HG02610 (cell line): ENCODE measurements around the gene C14orf132.

Experiments used
- ATAC-seq: cut with Tn5 transposase; IDR thresholded peaks from one replicate; pipeline ENCODE4 v1.9.1; 2021; ENCODE audit warnings: mild to moderate bottlenecking, moderate library complexity; ENCODE audit not compliant: unreplicated experiment

The C14orf132 gene

GRCh38 chr14:96081767-96082400 is 42.7 kb downstream of the C14orf132 start:
- ATAC-seq: no peak

- no peak for ATAC-seq
Measured at GRCh38 chr14:96082420-96083300, 43.5 kb downstream of the C14orf132 start.

- no peak for ATAC-seq
Measured at GRCh38 chr14:96083667-96084320, 44.6 kb downstream of the C14orf132 start.

- no peak for ATAC-seq
Measured at GRCh38 chr14:96084796-96085195, 45.6 kb downstream of the C14orf132 start.

- no peak for ATAC-seq
Measured at GRCh38 chr14:96085369-96085768, 46.2 kb downstream of the C14orf132 start.

- no peak for ATAC-seq
Measured at GRCh38 chr14:96086032-96086431, 46.9 kb downstream of the C14orf132 start.

GRCh38 chr14:96086574-96087077 is 47.5 kb downstream of the C14orf132 start:
- ATAC-seq: no peak

- ATAC-seq: no peak
Measured at GRCh38 chr14:96088074-96088473, 48.9 kb downstream of the C14orf132 start.

- ATAC-seq: no peak
Measured at GRCh38 chr14:96088481-96088880, 49.3 kb downstream of the C14orf132 start.

- ATAC-seq: no peak
Measured at GRCh38 chr14:96088911-96089310, 49.7 kb downstream of the C14orf132 start.

GRCh38 chr14:96089401-96089800 is 50.2 kb downstream of the C14orf132 start:
- ATAC-seq: no peak

GRCh38 chr14:96090441-96091148 is 51.4 kb downstream of the C14orf132 start:
- no peak for ATAC-seq

- ATAC-seq: no peak
Measured at GRCh38 chr14:96091149-96091693, 52.1 kb downstream of the C14orf132 start.

- no peak for ATAC-seq
Measured at GRCh38 chr14:96091941-96092411, 52.8 kb downstream of the C14orf132 start.

GRCh38 chr14:96092936-96093335 is 53.8 kb downstream of the C14orf132 start:
- ATAC-seq: no peak

GRCh38 chr14:96094211-96094610 is 55.0 kb downstream of the C14orf132 start:
- no peak for ATAC-seq

GRCh38 chr14:96094656-96095055 is 55.5 kb downstream of the C14orf132 start:
- no peak for ATAC-seq

GRCh38 chr14:96095058-96095457 is 55.9 kb downstream of the C14orf132 start:
- no peak for ATAC-seq

- no peak for ATAC-seq
Measured at GRCh38 chr14:96095581-96096476, 56.7 kb downstream of the C14orf132 start.
